Measurements from ENCODE around the gene LUZP2. TPM values are rescaled to one million over a fixed set of nuclear protein-coding genes. Genes with fewer than 3 reads are reported as not detected.

LUZP2 gene
- total and polyA plus RNA-seq, 5 donors = 0.02 TPM; not detected in 4

- Histone ChIP-seq H3K9me3 (ENCODE audit: control insufficient read depth, low read length) (no peaks in the 10 kb centered on the region), H3K27ac (ENCODE audit: low read length) (no peak overlapping the region), H3K4me3 (ENCODE audit: low read length) (no peak overlapping the region), H3K27me3 (ENCODE audit: control insufficient read depth, insufficient read depth) (no peaks in the 10 kb centered on the region), H3K4me1 (ENCODE audit: control insufficient read depth, insufficient read depth, low read length) (no peaks in the 10 kb centered on the region)
- ATAC-seq = no peak
- 30% methylated on average over 2 of the region's 2 CpGs for WGBS
- DNase-seq = no peak
- intact Hi-C loops (cut with DNase I) = no loop called here
These were observed 101.8 kb downstream of the LUZP2 start for GRCh38 chr11:24598641-24599040.

GRCh38 chr11:24609192-24610119 is 112.6 kb downstream of the LUZP2 start:
- ATAC-seq = no peak
- Histone ChIP-seq H3K4me3 (ENCODE audit: low read length) (no peak overlapping the region), H3K4me1 (ENCODE audit: control insufficient read depth, insufficient read depth, low read length) (no peaks in the 10 kb centered on the region), H3K9me3 (ENCODE audit: control insufficient read depth, low read length) (no peaks in the 10 kb centered on the region), H3K27me3 (ENCODE audit: control insufficient read depth, insufficient read depth) (no peaks in the 10 kb centered on the region), H3K27ac (ENCODE audit: low read length) (no peak overlapping the region)
- 83% methylated on average over 4 of the region's 4 CpGs for WGBS
- no peak for DNase-seq
- intact Hi-C loops (cut with DNase I) = no loop called here

GRCh38 chr11:24615451-24616160 is 118.8 kb downstream of the LUZP2 start:
- Histone ChIP-seq H3K27ac (ENCODE audit: low read length) (no peak overlapping the region), H3K9me3 (ENCODE audit: control insufficient read depth, low read length) (no peaks in the 10 kb centered on the region), H3K4me1 (ENCODE audit: control insufficient read depth, insufficient read depth, low read length) (no peaks in the 10 kb centered on the region), H3K27me3 (ENCODE audit: control insufficient read depth, insufficient read depth) (no peaks in the 10 kb centered on the region), H3K4me3 (ENCODE audit: low read length) (no peak overlapping the region)
- ATAC-seq (no peak), DNase-seq (no peak)
- intact Hi-C loops (cut with DNase I) = no loop called here

DNA sequence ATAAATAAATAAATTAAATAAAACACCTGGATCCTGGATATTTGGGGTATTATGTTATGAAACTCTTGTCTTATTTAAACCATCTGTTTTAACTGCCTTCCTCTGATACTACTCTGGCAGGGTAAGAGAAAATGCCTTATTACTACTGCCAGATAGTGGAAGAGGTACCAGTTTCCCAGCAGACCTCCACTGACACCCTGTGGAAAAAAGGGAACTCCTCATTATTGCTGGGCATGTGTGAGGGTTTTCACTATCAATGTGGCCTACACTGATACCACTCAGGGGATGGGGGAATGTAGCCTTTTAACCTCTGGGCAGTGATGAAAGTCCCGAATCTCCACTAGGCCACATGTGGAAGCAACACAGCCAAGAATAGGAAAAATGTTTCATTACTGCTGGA is 121.0 kb downstream of the LUZP2 start:
- WGBS = 86% methylated on average over 1 of the region's 1 CpG

DNA sequence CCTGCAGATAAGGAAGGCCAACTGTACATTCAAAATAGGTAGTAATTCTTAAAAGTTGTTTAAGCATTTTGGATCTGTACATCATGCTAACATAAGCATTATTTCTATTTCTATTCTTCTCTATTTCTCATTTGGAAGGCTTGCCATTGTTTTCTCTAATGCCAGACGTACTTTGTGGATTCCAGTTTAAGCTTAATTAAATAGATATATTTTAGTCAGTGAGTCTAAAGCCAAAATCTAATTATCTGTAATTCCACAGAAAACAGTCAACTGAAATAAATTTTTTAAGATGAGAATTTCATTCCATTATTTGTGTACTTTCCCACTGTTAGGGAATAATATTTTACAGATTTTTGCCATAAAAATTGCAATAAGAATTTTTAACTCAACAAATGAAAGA is 123.0 kb downstream of the LUZP2 start:
- no peaks in the 10 kb centered on the region for H3K9me3 ChIP-seq (ENCODE audit: control insufficient read depth, low read length)
- H3K27ac ChIP-seq (ENCODE audit: low read length) = no peak overlapping the region
- intact Hi-C loops (cut with DNase I) = no loop called here
- H3K4me3 ChIP-seq (ENCODE audit: low read length) = no peak overlapping the region
- no peak for DNase-seq
- H3K27me3 ChIP-seq (ENCODE audit: control insufficient read depth, insufficient read depth) = no peaks in the 10 kb centered on the region
- no peak for ATAC-seq
- H3K4me1 ChIP-seq (ENCODE audit: control insufficient read depth, insufficient read depth, low read length) = no peaks in the 10 kb centered on the region
- 75% methylated on average over 1 of the region's 1 CpG for WGBS

More for the DNA sequence above, 121.0 kb downstream of the LUZP2 start:
- no peak for DNase-seq
- Histone ChIP-seq H3K9me3 (ENCODE audit: control insufficient read depth, low read length) (no peaks in the 10 kb centered on the region), H3K27ac (ENCODE audit: low read length) (no peak overlapping the region), H3K4me3 (ENCODE audit: low read length) (no peak overlapping the region), H3K27me3 (ENCODE audit: control insufficient read depth, insufficient read depth) (no peaks in the 10 kb centered on the region), H3K4me1 (ENCODE audit: control insufficient read depth, insufficient read depth, low read length) (no peaks in the 10 kb centered on the region)
- intact Hi-C loops (cut with DNase I) = no loop called here
- ATAC-seq = no peak

DNA sequence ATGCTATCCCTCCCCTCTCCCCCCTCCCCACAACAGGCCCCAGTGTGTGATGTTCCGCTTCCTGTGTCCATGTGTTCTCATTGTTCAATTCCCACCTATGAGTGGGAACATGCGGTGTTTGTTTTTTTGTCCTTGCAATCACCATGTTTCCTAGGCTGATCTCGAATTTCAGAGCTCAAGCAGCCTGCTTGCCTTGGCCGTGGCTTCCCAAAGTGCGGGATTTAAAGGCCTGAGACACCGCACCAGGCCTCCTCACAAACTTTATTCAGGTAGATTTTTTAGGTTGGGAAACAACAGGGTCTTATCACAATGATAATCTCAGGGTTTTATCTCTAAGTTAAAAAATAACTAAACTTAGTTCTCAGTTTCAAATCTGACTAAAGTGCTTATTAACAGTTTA is 125.4 kb downstream of the LUZP2 start:
- H3K4me1 ChIP-seq (ENCODE audit: control insufficient read depth, insufficient read depth, low read length) = no peaks in the 10 kb centered on the region
- no peak for ATAC-seq
- no peaks in the 10 kb centered on the region for H3K27me3 ChIP-seq (ENCODE audit: control insufficient read depth, insufficient read depth)
- no peak overlapping the region for H3K27ac ChIP-seq (ENCODE audit: low read length)
- H3K4me3 ChIP-seq (ENCODE audit: low read length) = no peak overlapping the region
- 83% methylated on average over 6 of the region's 6 CpGs for WGBS
- no peaks in the 10 kb centered on the region for H3K9me3 ChIP-seq (ENCODE audit: control insufficient read depth, low read length)
- no peak for DNase-seq
- intact Hi-C loops (cut with DNase I) = no loop called here

GRCh38 chr11:24623121-24623520 is 126.3 kb downstream of the LUZP2 start:
- ATAC-seq (no peak), DNase-seq (no peak)
- WGBS = 2% methylated on average over 1 of the region's 1 CpG
- H3K4me3 ChIP-seq (ENCODE audit: low read length) = no peak overlapping the region
- no peaks in the 10 kb centered on the region for H3K27me3 ChIP-seq (ENCODE audit: control insufficient read depth, insufficient read depth)
- intact Hi-C loops (cut with DNase I) = no loop called here
- H3K27ac ChIP-seq (ENCODE audit: low read length) = no peak overlapping the region
- no peaks in the 10 kb centered on the region for H3K9me3 ChIP-seq (ENCODE audit: control insufficient read depth, low read length)
- H3K4me1 ChIP-seq (ENCODE audit: control insufficient read depth, insufficient read depth, low read length) = no peaks in the 10 kb centered on the region

DNA sequence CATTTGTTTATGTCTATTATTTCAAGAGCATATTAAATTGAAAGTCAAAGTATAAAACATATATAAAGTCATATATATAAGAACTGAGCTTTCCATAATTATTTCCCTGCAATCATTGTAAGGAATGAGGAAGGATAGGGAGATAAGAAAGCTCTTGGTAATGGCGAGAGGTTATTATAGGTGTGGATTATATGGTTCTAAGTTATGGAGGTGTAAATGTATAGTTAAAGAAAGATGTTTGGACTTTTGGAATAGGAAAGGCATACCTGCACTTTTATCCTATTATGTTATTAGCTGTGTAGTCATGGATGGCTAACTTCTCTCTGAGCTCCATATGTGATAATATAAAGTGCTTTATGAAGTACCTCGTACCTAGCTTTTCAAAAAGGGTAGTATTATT is 127.6 kb downstream of the LUZP2 start:
- no peak for DNase-seq
- Histone ChIP-seq H3K27ac (ENCODE audit: low read length) (no peak overlapping the region), H3K4me1 (ENCODE audit: control insufficient read depth, insufficient read depth, low read length) (no peaks in the 10 kb centered on the region), H3K9me3 (ENCODE audit: control insufficient read depth, low read length) (no peaks in the 10 kb centered on the region), H3K27me3 (ENCODE audit: control insufficient read depth, insufficient read depth) (no peaks in the 10 kb centered on the region), H3K4me3 (ENCODE audit: low read length) (no peak overlapping the region)
- intact Hi-C loops (cut with DNase I) = no loop called here
- WGBS = 41% methylated on average over 2 of the region's 2 CpGs
- no peak for ATAC-seq

- H3K27ac ChIP-seq (ENCODE audit: low read length) = no peak overlapping the region
- H3K4me3 ChIP-seq (ENCODE audit: low read length) = no peak overlapping the region
- DNase-seq (no peak), ATAC-seq (no peak)
- no peaks in the 10 kb centered on the region for H3K27me3 ChIP-seq (ENCODE audit: control insufficient read depth, insufficient read depth)
- H3K9me3 ChIP-seq (ENCODE audit: control insufficient read depth, low read length) = no peaks in the 10 kb centered on the region
- intact Hi-C loops (cut with DNase I) = no loop called here
- H3K4me1 ChIP-seq (ENCODE audit: control insufficient read depth, insufficient read depth, low read length) = no peaks in the 10 kb centered on the region
- WGBS = 58% methylated on average over 1 of the region's 1 CpG
These were observed 129.1 kb downstream of the LUZP2 start for GRCh38 chr11:24625975-24626374.

GRCh38 chr11:24628224-24628776 is 131.4 kb downstream of the LUZP2 start:
- ATAC-seq (no peak), DNase-seq (no peak)
- 84% methylated on average over 5 of the region's 5 CpGs for WGBS
- H3K27me3 ChIP-seq (ENCODE audit: control insufficient read depth, insufficient read depth) = no peaks in the 10 kb centered on the region
- no peak overlapping the region for H3K27ac ChIP-seq (ENCODE audit: low read length)
- no peaks in the 10 kb centered on the region for H3K4me1 ChIP-seq (ENCODE audit: control insufficient read depth, insufficient read depth, low read length)
- H3K4me3 ChIP-seq (ENCODE audit: low read length) = no peak overlapping the region
- no peaks in the 10 kb centered on the region for H3K9me3 ChIP-seq (ENCODE audit: control insufficient read depth, low read length)
- intact Hi-C loops (cut with DNase I) = no loop called here

DNA sequence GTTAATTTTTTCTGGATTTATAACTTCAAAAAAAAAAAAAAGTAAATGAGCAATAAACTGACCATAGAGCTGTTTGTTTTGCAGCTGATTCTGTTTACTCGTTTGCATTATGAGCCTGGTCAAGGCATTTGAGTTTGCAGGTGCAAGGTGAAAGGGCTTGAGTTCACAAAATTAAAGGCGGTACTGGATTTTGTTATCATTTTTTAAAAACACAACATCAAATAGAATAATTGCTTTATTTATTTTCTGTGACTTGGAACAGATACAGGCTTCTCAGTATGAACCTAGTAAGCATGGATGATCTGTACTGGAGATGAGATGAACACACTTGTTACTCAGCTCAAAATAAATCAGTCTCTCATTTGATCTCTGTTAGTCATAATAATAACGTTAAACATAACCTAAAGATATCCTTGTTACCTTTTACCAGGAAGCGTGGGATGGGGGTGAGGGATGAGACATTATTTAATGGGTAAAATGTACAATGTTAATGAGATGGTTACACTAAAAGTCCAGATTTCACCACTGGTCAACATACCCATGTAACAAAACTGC is 137.8 kb downstream of the LUZP2 start:
- WGBS = 80% methylated on average over 4 of the region's 4 CpGs
- intact Hi-C loops (cut with DNase I) = no loop called here

More for the DNA sequence above, 137.8 kb downstream of the LUZP2 start:
- Histone ChIP-seq H3K9me3 (ENCODE audit: control insufficient read depth, low read length) (no peaks in the 10 kb centered on the region), H3K27ac (ENCODE audit: low read length) (no peak overlapping the region), H3K4me3 (ENCODE audit: low read length) (no peak overlapping the region), H3K27me3 (ENCODE audit: control insufficient read depth, insufficient read depth) (no peaks in the 10 kb centered on the region), H3K4me1 (ENCODE audit: control insufficient read depth, insufficient read depth, low read length) (no peaks in the 10 kb centered on the region)
- ATAC-seq (no peak), DNase-seq (no peak)

All from right cardiac atrium (tissue), 5 donors.